Testis (tissue), 3 donors: Measurements from ENCODE around the gene HIPK2. TPM values are rescaled to one million over a fixed set of nuclear protein-coding genes. Genes with fewer than 3 reads are reported as not detected.

Source experiments
- DNase-seq: peaks from one replicate; pipeline ENCODE4 v3.0.0-alpha.2; 2019
- H3K27ac ChIP-seq, 2 donors: fragments of 200-600 bp; sonication (generic); one replicate each; pipeline ENCODE4 v1.5.1; 2019
- H3K27me3 ChIP-seq: fragments of 200-600 bp; sonication (generic); one replicate; pipeline ENCODE4 v1.5.1; 2019
- H3K36me3 ChIP-seq: fragments of 200-600 bp; sonication (generic); one replicate; pipeline ENCODE4 v1.5.1; 2017; ENCODE audit warnings: low read depth; ENCODE audit errors: missing control alignments
- H3K4me1 ChIP-seq: fragments of 200-600 bp; sonication (generic); one replicate; pipeline ENCODE4 v1.5.1; 2019
- H3K4me3 ChIP-seq, 2 donors: fragments of 200-600 bp; sonication (generic); one replicate each; pipeline ENCODE4 v1.5.1; 2017 to 2019
- H3K9me3 ChIP-seq: fragments of 200-600 bp; sonication (generic); one replicate; pipeline ENCODE4 v1.5.1; 2017
- CTCF ChIP-seq, 3 experiments: fragments of 450-650 bp in 2 of 3; fragments of 200-600 bp in 1 of 3; sonication (generic) in 1 of 3; IDR thresholded peaks; one replicate each; pipeline ENCODE4 v1.5.1; 2016 to 2019; ENCODE audit warnings: antibody characterized with exemption in 3 of 3, mild to moderate bottlenecking in 2 of 3, moderate library complexity in 1 of 3
- POLR2A ChIP-seq: fragments of 450-650 bp; IDR thresholded peaks from one replicate; pipeline ENCODE4 v1.6.1; 2017; ENCODE audit warnings: antibody characterized with exemption, mild to moderate bottlenecking, moderate library complexity
- WGBS, 2 donors: methylation state at CpG; one replicate each; pipeline ENCODE4 v1.1.5; 2018; 5-methylcytosine and 5-hydroxymethylcytosine counted together
- intact Hi-C: fragments of 100-400 bp; cut with DNase I; formaldehyde crosslinking; loops from one replicate; pipeline ENCODE4 v1.15.1; 2023; ENCODE audit warnings: low total_unique reads
- polyA plus RNA-seq: library from polyadenylated mRNA; stranded (reverse); fragments of 350-450 nt; fragmentation: Illumina TruSeq; extraction: RNeasy Lipid Tissue Mini Kit (QIAGEN cat#74804); gene quantifications from one replicate; pipeline ENCODE4 v1.2.3, GENCODE V29; 2014; ENCODE audit warnings: low read depth, low replicate concordance; ENCODE audit not compliant: insufficient read depth
- total RNA-seq, 2 donors: library from RNA; depleted of rRNA; stranded (reverse); fragments of >200 nt; gene quantifications; one replicate each; pipeline ENCODE4 v1.2.3, GENCODE V29; 2016

HIPK2 gene
- total and polyA plus RNA-seq, 3 donors from 2014 or later, result 6.3 to 22.4 (median 17.8) TPM

DNA sequence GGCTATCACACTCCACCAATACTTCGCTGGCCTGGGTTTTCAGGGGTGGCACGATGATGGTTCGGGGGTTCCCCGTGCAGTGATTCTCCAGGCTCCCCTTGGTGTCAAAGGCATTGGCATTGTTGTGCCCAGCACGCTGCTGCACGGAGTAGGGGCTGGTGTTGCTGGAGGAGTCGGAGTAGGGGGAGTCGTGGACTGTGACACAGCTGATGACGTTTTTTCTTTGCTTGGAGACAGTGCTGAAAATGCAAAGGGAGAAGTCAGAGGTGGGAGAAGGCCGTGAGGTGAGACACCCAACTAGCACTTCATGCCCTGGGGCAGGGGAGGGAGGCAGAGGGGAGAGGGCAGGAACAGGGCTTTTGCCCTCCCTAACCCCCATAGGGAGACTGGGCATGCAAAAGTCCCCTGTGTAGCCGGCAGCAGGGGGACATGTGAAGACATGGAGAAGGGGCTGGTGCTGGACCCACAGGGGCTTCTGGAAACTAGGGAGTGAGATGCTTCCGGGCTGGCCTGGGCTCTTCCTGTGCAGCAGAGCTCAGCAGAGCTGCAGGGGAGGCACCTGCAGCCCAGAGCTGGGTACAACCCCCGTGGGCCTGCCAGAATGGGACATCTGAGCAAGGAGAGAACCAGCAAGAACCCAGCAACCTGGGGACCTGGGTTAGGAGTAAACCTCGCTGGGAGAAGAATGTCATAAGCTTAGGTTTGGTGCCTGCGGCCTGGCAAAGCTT lies 193.8 kb downstream of the HIPK2 start:
- peak; percentile 5 for DNase-seq
- Histone ChIP-seq H3K4me3 (no peak overlapping the region), H3K4me1 (no peaks in the 10 kb centered on the region), H3K36me3 (no peaks in the 10 kb centered on the region), H3K27me3 (no peaks in the 10 kb centered on the region), H3K9me3 (no peaks in the 10 kb centered on the region), H3K27ac (no peak overlapping the region)
- WGBS, 2 donors, result 94% methylated on average over 12 to 15 of the region's 15 CpGs
- intact Hi-C loops, result no loop called here
- TF ChIP-seq POLR2A (no peak), CTCF (IDR thresholded peaks at IDR 0.05) (no peak)

GRCh38 chr7:139582671-139583155 lies 195.1 kb downstream of the HIPK2 start:
- intact Hi-C loops, result no loop called here
- H3K9me3 ChIP-seq, result no peaks in the 10 kb centered on the region
- 92% methylated on average over 12 to 14 of the region's 14 CpGs for WGBS, 2 donors
- peak; percentile 1 for DNase-seq
- H3K36me3 ChIP-seq, result no peaks in the 10 kb centered on the region
- no peaks in the 10 kb centered on the region for H3K4me1 ChIP-seq
- no peak overlapping the region for H3K27ac ChIP-seq
- H3K4me3 ChIP-seq, result no peak overlapping the region
- TF ChIP-seq CTCF (IDR thresholded peaks at IDR 0.05), result no peak
- no peaks in the 10 kb centered on the region for H3K27me3 ChIP-seq

DNA sequence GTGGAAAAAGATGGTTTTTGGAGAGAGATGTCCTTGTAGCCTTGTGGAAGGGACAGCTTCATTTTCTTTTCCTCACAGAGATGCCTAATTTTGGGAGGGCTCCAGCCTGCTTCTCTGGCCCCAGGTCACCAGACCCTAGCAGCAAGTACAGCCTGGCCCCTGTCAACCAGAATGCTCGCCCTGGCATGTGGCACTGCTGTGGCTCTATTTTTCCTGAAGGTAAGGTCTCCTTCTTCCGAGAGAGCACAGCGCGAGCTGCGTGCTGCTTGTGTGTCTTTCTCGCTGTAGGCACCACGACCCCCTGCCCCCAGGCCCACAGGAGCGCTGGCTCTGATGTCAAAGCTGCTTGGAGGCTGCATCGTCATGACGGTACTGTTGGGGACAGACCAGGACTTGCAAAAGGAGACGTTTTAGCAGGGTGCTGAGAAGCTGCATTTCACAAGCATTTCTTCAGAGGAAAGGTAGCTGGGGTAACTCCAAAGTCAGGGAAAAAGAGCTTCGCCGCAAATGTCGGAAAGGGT lies 195.6 kb downstream of the HIPK2 start:
- Histone ChIP-seq H3K9me3 (no peaks in the 10 kb centered on the region), H3K27ac (no peak overlapping the region), H3K27me3 (no peaks in the 10 kb centered on the region), H3K4me1 (no peaks in the 10 kb centered on the region), H3K36me3 (no peaks in the 10 kb centered on the region), H3K4me3 (no peak overlapping the region)
- no peak for TF ChIP-seq CTCF (IDR thresholded peaks at IDR 0.05)
- no peak for TF ChIP-seq POLR2A
- intact Hi-C loops, result no loop called here
- WGBS, 2 donors, result 90 to 93% methylated on average over 11 to 14 of the region's 14 CpGs
- DNase-seq, result no peak

DNA sequence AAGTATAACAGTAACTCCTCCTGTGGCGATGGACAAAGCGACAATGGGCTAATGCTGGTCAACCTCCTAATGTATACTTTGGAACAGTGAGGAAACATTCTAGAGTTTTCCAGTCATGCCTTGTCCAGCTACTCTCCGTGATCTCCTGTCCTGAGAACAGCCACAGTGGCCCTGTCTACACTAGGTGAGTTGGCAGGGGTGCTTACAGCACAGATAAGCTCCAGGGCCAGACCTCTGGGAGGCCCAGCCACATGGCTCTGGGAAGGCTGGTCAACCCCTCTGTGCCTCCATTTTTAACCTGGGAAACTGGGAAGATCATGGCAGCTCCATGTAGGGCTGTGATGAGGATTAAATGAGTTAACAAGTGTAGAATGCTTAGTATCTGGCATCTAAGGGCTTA lies 197.4 kb downstream of the HIPK2 start:
- WGBS, 2 donors, result 96 to 97% methylated on average over 3 of the region's 3 CpGs
- DNase-seq, result no peak
- Histone ChIP-seq H3K27ac (no peak overlapping the region), H3K4me1 (no peaks in the 10 kb centered on the region), H3K36me3 (no peaks in the 10 kb centered on the region), H3K27me3 (no peaks in the 10 kb centered on the region), H3K9me3 (no peaks in the 10 kb centered on the region), H3K4me3 (no peak overlapping the region)
- intact Hi-C loops, result no loop called here
- TF ChIP-seq CTCF (IDR thresholded peaks at IDR 0.05), result no peak
- TF ChIP-seq POLR2A, result no peak
